GM18907 (cell line): Measurements from ENCODE around the gene CYYR1.

Experiments used
- ATAC-seq: cut with Tn5 transposase; IDR thresholded peaks from one replicate; pipeline ENCODE4 v1.9.1; 2021; ENCODE audit warnings: mild to moderate bottlenecking, moderate library complexity; ENCODE audit not compliant: unreplicated experiment

The CYYR1 gene

DNA sequence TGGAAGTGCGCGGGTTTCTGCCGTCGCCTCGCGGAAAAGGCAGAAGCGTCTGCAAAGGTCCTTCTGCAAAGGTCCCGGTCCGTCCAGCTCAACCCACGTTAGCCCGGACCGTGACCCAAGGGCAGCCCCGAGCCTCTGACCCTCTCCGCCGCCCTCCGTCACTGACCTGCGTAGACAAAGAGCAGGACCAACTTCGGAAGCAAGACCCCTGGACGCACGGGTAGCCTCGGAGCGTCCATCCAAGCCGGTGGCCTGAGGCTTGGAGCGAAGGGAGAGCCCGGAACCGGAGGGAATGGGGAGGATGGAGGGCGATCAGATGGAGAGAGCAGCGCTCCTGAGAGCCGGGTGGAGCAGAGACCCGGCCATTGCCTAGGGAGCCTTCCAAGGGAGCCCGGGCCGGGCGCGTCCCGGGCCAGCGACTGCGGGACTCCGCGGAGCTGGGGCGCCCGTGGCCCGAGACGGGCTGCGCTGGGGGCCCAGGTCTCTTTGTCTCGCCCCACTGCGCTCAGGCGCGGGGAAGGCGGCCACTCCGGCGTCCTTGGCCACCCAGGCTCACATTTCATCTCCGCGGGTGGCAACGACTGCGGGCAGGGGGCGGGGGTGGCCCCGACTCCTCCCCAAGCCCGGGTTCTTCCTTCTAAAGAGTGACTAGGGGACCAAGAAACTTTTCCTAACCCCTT is at the start of gene CYYR1:
CYYR1 (minus strand) TSS at position 585 of the 680 bp plus-strand sequence; CDS start at position 239, 346 bp downstream.
- ATAC-seq: no peak

DNA sequence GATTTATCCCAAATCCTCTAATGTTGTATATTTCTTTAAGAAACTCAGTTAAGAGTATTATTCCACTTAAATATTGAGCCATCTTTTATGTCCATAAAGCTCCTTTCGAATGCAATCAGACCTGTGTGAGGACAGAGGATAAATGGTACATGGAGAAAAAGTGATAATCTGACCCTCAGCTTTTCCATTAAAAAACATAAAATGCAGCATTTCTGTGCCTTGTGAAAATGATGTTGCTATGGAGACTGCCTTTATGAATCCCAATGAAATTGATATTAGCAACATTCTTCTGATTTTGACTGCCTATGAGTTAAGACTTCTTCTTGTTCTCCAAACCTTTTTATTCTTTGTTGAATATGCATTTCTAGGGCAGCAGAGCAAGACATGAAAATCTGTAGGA is 44.1 kb upstream of the CYYR1 start:
- ATAC-seq: no peak

DNA sequence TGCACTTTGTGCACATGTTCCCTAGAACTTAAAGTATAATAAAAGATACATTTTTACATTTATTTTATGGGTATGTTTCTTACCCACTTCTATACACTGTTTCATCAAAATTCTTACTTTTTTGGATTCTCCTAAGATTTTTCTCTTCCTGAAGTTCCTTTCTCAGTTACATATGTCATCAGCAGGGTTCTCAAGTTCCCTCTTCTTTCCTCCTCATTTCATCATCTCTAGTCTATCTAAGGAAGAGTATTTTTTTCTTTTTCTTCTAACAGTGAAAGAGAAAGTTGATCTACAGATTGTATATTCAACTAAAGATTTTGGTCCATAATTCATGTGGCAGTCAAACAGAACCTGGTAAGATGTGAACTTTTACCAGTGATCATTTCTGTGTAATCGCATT is 41.2 kb upstream of the CYYR1 start:
- ATAC-seq: no peak

DNA sequence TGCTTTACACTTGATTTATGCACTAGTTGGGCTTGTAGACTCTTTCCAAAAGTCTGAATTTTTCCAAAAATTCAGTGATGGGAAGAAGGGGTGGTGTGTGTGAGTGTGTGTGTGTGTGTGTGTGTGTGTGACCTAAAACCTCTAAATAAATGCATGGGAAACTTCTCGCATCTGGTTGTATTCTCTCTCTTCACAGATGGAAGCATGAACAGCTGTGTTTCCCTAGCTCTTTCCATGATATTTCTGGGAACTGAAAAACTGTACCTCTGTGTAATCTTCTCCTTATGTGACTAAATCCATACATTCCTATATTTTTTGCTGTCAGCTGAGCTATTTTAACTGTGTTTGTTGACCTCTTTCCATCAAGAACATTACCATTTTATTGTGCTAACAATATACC is 26.2 kb upstream of the CYYR1 start:
- no peak for ATAC-seq

DNA sequence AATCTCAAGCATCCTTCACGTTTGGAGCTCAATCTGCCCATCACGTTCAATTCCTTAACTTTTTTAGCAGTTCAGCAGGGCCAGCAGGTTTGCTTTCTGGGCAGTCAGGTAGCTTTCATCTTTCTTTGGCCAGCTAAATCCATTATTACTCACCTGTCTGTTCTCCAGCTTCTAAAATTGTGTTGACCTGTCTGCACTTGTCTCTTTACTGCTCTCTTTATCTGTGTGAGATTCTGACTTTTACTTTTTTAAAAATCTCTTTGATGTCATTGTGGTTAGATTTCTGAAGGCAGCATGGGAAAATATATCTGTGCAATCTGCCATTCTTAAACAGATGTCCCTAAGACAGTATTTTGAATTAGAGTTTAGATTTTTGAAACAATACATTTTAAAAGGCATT is 24.9 kb upstream of the CYYR1 start:
- no peak for ATAC-seq

DNA sequence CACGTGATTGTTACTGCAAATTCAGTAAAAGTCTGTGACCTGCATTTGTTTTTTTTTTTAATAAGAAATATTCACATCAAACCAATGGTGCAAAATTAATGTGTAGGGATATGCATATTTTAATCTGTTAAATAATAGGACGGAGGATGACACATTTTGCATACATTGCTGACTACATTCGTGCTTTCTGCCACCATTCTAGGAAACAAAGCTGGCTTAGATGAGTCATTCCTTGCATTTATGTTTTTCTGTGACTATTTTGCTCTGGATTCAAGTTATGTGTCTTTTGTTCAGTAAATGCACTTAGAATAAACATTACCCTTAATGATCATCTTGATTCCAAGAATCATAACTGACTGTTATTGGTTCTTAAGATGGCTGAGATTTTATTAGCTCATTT is 23.9 kb upstream of the CYYR1 start:
- ATAC-seq: no peak

DNA sequence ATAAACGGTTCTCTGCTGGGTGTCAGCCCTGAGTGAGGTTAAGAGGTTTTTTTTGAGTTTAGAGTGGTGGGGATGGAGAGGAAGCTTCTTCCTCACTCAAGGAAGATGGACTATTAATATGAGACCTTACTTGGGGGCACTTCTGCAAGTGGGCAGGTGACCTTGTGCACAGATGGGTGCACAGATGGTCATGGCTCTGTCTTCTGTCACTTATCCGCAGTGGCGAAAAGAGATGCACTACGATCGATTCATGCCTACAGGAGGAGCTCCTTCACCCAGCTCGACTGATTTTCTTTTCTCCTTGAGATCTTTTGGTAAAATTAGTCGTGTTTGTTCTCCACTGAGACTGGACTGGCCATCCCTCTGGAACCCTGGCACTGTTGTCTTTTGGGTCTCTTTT is 22.9 kb upstream of the CYYR1 start:
- ATAC-seq: no peak

DNA sequence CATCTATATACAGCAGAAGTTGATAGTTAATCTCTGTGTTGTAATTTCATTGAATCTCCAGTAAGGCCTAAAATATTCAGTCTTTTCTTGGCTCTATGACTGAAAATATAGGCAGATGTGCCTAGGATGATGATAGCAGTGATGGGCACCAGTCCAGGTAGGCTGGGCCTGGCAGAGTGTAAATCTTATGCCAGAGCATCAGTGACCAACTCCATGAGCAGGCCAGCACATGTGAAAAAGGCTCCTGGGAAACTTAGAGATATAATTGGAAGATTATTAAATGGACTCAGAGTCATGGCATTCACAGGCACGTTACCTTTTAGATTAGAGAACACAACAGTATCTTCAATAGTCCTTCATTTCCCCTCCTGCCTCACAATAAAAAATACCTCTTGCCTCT is 20.7 kb upstream of the CYYR1 start:
- ATAC-seq: no peak

DNA sequence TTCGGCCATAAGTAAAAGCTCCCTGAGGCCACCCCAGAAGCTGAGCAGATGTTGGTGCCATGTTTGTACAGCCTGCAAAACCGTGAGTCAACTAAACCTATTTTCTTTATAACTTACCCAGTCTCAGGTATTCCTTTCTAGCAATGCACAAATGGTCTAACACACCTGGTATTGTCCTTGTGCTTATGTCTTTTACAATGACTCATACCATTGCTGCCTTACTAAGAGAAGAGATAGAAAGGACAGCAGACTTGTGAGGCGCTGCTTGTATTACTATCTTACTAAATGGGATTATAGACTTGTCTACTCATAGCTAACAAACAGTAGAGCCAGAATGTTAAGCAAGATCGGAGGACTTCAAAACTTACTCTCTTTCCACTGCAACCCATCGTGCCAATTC is 18.5 kb upstream of the CYYR1 start:
- ATAC-seq: no peak

DNA sequence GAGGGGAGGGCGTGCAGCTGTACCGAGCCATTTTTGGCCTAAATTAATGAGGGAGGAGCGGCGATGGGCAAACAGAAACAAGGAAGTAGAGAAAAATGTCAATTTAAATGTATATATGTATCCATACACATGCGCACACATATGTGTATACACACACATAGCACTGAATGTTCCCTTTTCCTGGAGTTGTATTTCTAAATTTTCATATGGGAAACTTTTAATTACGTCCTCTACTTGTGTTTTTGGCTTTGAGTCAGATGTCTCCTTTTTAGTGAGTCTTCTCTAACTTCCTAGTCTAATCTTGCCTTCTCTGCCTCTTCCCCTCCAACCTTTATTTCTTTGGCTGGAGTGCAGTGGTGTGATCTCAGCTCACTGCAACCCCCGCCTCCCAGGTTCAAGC is 15.4 kb upstream of the CYYR1 start:
- no peak for ATAC-seq

DNA sequence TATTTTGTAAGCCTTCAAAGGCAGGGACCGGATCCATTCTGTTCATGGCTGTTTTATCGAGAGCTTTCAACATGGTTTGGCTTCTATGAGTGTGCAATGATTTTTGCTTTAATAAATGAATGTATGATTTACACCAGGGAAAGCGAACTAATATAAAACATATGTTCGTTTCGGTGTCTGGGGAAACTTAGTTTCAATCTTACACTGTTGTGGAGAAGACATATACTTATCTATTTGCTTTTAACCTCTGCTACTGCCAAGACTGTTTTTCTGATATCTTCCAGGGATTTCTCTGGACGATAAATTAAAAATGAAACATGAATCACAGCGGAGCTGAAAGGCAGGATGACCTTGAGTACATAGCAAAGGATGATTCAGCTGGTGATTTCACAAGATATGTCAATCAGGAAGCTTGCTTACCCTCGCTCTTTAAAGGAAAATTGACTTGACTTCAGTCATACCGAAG is 14.7 kb upstream of the CYYR1 start:
- no peak for ATAC-seq

DNA sequence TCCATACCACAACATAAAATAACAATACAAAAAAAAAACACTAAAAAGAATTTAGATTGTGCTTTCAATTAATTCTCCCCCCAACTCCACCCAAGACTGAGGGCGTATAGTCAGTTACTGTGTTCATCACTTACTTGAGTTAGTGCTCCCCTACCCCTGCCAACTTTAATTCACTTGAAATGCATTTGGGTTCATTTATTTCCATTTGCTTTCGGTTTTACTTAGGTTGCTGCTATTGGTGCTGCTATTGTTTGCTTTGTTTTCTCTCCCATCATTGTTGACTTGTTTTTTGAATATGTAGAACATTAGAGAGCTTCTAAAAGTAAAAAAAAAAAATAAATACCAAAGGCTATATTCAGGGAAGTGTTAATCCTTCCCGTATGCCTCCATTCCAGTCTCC is 10.7 kb upstream of the CYYR1 start:
- ATAC-seq: no peak

DNA sequence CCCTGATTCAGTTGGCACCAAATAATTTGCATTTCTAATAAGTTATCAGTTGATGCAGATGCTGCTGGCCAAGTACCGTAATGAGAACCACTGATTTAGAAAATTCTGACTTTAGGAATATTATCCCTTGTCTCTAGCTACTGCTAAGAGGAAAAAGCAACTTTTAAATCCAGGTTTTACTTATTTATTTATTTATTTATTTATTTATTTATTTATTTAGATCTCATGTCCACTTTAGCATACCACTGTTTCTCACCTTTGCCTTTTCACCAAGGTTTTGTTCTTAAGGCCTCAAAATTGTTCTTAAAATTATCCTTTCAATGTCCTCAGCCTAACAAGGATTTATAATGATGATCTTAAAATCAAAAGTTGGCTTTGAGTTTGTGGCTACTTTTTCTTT is 8.7 kb upstream of the CYYR1 start:
- ATAC-seq: no peak

DNA sequence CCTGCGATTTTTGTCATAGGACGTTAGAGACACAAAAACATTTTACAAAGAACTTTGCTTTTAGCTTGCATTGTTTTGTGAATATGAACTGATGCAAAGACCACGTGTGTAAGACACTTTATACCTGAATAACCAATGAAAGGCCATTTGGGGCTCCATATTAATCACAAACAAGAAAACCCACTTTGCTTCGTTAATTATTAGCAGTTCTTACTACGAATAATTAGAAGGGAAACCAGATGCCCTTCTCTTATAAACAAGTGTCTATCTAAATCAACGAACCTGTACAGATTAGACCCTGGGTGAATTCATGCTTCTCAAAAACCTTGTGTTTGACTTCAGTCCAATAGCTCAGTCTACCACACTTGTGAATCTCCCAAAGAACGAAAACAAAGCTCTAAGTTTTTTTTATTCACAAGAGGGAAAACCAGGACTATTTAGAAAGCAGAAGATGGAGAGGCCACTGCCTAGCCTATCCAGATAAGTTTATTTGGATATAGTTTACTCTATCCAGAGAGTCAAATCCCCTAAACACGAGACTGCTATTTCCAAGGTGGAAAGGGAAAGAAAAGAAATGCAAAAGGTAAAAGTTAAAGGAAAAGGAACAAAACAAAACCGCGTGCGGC is 897 bp downstream of the CYYR1 start:
- ATAC-seq: no peak

DNA sequence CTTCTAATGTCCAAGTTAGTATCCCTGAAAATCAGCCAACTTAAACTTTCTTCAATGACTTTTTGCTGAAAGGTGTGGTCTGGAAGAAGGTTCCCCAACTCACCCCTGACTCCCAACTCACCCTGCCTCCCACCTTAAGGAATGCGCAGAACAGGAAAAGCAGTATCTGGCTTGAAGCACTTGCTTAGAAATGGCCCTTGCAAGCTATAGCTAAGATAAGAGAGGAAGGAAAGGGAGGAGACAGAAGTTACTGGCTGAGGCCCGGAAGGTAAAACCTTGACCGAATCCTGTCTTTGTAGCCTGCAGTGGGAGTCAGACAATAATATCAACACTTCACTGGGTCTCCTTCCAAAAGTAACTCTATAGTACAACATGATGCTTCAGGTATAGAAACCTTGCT is 2.9 kb downstream of the CYYR1 start:
- no peak for ATAC-seq

DNA sequence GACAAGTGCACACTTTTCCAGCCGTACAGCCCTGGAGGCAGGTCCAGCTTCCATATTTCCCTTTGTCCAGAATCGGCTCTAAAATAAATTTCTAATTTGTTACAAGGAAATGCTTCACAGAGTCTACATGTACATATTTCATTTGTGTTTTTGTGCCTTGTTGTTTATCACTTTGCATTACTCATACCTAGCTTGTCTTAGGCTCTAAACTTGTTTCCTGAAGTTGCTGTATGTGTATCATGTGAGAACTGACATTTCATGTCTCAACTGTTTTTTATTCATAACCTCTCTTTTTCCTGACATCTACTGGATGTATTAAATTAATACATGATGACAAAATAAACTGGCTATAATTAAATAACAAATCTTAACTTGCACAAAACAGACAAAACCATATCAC is 7.5 kb downstream of the CYYR1 start:
- ATAC-seq: no peak

DNA sequence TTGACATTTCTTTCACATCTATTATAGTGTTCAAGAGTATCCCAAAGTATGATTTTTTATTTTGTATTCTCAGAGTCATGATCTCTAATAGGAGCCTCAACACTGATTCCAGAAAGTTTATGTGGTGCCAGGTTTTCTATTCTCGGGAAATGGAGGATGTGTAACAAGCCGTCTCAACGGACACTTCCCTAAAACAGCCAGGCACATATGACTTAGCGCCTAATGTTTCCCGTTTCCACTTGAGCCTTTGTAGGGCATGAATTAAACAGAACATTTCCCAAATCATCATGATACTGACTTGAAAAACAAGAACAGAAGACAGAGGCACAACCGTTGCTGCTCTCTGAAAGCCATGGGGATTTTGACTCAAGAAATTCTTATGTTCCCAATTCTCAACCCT is 8.0 kb downstream of the CYYR1 start:
- ATAC-seq: no peak

DNA sequence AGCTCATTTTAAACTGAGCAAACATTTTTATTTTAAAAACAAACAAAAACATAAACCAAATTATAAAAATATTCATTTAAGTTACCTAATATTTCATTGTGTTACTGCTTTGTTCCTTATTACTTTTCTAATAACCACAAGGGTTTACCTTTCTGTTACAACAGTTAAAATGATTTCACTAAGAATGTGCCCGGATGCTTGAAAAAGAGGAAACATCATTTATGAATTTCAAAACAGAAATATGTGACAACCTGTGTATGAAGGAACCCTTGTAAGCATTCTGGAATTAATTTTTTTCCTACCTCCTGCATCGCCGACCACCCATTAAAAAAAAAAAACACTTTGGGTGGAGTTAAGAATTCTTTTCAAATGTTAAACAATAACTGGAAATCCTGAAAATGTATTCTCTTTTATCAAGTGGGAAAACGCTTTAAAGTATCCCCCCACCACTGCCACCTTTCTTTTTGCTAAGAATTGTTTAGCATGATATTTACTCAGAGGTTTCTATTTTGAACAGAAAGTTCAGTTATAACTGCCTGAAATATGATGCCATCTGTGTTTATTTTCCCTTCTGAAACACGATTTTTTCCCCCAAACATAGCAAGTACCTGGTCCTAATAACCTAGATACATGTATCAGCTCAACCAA is 9.1 kb downstream of the CYYR1 start:
- ATAC-seq: no peak

DNA sequence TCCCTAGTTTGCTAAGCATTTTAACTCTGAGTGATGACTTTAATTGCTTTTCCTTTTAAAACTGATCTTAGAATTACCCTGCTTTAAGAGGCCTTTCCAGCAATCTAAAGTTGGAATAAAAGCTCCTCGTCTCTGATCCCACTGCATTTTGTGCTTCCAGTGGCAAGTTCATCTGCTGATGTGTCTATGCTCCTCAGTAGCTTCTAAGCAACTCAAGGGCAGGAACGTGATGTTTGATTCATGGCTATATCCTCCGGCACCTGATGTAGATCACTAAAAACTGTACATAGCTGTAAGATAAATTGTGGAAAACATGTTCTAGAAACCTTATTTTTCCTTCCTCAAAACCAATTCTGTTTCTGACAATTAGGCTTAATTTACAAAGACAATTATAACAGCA is 12.5 kb downstream of the CYYR1 start:
- no peak for ATAC-seq

DNA sequence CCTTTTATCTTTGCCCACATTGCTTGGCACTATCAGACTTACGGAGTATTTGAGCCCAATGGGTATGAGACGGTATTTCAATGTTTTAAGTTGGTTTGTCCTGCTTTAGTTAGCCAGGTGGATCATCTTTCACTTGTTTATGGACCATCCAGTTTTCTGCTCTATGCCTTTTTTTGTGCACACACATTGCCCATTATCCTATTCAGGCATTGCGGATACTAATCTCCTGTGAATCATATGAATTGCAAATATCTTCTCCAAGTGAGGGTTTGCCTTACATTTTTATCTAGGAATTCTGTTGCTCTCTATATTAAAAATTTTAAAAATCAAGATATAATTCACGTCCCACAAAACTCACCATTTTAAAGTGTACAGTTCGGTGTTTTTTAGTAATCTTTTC is 14.0 kb downstream of the CYYR1 start:
- no peak for ATAC-seq

DNA sequence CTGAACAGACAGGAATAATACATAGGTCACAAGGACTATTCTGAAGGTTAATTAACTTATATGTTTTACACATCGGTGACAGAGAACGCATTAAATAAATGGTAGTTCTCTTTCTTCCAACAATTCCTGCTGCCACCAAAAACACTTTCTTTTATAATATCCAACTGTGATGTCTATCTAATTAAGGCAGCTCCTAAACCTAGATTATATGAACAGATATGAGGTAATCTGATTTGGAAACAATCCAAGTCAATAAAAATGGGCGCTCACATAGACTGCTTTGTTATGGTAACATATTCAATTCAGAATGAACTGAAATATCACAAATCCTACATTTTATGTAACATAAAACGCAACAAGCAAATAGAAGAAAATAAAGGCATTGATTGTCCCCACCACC is 16.0 kb downstream of the CYYR1 start:
- ATAC-seq: no peak

DNA sequence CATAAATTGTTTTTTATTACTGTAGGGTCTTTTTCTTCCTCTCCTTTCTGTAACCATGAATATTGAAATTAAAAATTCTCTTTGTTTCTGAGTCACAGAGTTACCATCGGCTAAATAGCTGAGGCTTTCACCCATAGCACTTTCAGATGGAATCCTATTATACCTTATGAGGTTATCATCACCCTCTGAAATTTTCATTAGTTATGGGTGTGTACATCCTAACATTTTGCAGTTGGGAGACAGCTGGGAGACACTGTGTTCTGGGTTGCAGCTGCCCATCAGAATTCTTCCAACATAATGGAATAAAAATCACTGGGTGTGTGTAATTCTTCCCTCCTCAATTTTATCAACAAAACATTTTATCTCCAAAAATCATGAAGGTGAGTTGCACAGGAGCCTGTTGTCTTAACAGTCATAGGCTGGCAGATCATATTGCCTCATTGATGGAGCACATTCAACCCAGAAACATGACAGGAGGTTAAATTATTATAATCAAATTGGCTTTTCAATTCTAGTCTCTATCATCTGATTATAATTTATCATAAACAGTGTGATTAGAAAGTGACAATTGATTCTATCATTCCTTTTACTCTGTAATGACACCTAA is 17.4 kb downstream of the CYYR1 start:
- ATAC-seq: no peak
